ENCODE measurements around the gene PRPSAP2.
"Not testable (repeated sequence)": the region's sequence is repeated elsewhere in the genome, so short reads cannot be mapped to it uniquely, and the experiment has no call there.

The PRPSAP2 gene

DNA sequence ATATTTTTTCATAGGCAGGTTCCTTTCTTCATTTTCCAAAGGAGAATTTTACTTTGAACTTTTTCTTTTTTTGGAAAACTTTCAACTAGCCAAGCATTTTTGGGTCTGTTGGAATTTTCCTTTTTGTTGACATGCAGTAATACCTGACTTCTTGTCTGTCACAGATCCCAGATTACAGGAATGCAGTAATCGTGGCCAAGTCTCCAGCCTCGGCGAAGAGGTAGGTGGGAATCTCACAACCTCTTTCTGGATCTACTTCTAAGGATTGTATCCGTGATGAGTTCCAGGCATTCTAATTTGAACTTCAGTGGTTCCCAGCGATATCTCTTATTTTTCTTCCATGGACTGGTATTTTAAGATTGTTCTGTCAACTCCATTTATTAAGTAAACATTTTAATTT lies 31.7 kb downstream of the PRPSAP2 start:
- DNase-seq = no peak

DNA sequence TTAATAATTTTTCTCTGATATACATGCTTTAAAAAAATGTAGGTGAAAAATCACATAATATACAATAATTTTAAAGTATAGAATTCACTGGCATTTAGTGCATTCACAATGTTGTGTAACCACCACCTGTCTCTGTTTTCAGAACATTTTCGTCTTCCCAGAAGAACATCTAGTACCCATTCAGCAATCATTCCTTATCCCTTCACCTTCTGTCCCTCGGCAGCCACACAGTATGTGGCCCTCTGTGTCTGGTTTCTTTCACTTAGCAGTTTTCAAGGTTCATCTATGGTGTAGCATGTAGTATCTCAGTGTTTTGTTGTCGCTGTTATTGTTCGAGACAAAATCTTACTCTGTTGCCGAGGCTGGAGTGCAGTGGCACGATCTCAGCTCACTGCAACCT lies 33.6 kb downstream of the PRPSAP2 start:
- no peak for DNase-seq

DNA sequence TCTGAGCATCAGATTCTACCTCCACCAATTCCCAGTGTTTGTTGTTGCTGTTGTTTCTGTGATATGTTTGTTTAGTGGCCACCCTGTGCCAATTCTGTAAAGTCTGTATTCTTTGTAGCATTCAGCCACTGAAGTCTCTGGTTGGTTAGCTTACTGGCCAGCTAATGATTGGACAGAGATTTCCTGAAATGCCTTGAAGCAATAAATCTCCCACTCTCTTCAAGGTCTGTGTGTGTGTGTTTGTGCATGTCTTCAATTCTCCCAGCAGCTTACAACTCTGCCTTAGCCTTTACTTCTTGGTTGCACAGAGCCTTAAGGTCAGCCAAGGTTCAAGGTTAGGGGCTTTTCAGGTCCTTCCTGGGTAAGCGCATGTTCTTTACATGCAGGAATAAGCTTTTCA lies 38.2 kb downstream of the PRPSAP2 start:
- no peak for DNase-seq

DNA sequence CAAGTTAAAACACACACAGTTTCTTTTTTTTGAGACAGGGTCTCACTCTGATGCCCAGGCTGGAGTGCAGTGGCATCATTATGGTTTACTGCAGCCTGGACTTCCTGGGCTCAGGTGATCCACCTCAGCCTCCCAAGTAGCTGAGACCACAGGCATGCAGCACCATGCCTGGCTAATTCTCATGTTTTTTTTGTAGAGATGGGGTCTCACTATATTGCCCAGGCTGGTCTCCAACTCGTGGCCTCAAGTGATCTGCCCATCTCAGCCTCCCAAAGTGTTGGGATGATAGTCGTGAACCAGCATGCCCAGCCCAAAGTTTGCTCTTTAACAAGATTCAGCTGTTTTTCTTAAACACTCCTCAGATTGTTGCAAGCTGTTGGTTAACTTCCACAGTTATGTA lies 39.0 kb downstream of the PRPSAP2 start:
- no peak for DNase-seq

DNA sequence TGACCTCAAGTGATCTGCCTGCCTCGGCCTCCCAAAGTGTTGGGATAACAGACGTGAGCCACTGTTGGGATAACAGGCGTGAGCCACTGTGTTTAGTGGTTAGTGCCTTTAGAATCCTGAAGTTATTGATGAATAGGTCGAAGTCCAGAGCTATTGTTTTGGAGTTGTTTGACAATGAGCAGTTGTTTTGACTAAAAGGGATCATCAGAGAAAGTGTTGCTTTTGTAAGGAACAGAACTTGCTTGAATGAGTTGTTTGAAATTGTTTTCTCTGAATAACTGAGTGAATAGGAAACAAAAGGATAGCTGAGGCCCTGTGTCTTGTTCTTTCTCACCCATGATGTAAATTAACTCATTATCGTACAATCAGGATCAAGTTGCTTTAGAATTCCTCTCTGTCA lies 46.6 kb downstream of the PRPSAP2 start:
- DNase-seq = no peak

DNA sequence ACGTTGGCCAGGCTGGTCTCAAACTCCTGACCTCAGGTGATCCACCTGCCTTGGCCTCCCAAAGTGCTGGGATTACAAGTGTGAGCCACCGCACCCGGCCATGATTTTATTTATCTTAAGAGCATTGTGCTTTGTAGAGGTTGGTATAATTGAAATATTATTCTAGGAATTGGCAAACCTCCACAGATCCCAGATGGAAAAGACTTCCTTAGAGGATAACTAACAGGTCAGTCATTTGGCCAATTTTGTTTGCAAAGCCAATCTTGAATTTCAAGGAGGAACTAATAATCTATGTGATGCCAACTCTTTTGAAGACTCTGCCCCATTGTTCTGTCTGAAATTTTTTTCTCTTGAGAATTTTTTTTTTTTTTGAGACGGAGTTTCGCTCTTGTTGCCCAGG lies 47.3 kb downstream of the PRPSAP2 start:
- DNase-seq = no peak

DNA sequence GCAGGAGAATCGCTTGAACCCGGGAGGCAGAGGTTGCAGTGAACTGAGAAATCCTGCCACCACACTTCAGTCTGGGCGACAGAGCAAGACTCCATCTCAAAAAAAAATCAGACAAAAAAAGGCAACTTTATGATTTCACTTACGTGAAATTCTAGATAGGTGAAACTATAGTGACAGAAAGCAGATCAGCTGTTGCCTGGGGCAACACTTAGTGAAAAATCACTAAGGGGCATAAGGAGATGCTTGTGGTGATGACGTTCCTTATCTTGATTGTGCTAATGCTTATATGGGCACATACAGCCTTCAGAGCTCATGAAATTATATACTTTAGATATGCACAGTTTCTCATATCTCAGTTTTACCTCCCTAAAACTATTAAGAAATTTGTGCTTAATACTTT lies 52.4 kb downstream of the PRPSAP2 start:
- DNase-seq = no peak

DNA sequence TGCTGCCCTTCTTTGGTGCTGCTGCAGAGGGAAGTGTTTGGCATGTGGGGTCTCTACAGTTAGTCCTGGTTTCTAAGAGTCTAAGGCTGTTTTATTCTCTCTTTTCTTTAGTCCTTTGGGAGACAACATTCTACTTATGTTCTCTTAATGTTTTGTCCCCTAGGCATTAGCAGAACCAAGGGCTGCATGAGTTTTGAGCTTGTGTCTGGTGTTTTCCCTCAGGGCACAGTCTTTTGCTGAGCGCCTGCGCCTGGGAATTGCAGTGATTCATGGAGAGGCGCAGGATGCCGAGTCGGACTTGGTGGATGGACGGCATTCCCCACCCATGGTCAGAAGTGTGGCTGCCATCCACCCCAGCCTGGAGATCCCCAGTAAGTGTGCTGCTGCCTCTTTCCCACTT lies 53.0 kb downstream of the PRPSAP2 start:
- DNase-seq = no peak

DNA sequence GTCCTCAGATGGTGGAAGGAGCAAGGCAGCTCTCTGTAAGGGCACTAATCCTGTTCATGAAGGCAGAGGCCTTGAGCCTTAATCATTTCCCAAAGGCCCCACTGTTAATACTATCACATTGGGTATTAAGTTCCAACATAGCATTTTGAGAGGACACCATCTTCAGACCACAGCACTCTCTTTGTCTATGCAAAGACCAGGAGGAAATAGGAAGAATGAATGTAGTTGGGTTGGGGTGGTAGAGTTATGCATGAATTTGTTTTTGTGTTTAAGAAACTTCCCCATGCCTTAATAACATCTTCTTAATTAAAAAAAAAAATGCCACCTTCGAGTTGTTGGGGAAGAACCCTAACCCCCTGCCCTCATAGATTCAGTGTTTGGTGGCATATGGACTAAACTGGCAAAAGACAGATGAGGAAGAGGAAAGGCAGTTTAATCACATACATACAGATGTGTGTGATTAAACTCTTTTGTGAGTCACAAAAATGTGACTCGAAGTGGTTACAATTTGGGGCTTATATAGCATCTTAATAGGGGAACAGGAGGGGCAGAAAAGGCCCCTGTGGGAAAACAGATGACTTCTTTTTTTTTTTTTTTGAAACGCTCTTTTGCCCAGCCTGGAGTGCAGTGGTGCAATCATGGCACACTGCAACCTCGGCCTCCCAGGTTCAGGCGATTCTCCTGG lies 59.0 kb downstream of the PRPSAP2 start:
- peak; percentile 76 for DNase-seq

DNA sequence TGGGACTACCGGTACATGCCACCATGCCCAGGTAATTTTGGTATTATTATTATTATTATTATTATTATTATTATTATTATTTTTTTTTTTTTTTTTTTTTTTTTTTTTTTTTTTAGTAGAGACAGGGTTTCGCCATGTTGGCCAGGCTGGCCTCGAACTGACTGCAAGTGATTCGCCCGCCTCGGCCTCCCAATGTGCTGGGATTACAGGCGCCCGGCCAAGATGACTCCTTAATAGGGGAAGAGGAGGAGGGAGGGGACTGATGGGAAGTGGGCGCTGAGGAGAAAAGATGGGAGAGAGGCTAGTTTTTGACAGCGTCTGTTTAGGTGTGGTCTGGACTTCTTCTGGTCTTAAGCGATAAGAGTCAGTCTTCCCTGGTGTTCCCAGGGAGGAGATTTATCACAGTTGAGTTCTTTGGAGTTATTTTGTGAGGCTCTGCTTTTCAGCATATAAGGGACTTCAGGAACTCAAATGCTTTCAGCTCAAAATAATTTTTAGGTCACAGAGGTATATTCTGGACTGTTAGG lies 59.6 kb downstream of the PRPSAP2 start:
- no peak for DNase-seq

DNA sequence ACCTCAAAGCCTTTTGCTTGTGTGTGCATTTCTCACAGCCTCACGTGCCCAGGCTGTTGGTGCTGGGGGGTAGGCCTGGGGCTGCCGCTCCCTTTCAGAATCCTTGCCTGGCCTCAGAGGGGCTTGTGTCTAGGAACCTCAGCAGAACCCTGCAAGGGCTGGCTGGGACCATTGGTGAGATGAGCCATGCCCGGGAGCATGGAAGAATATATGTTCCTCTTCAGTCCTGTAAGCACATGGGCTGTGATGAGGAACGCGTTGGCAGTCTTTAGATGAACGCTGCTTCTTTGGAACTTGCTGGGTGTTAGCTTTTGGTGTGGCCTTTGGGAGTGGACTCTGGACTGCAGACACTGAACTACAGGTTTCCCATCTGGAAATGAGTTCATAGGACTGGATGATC lies 62.0 kb downstream of the PRPSAP2 start:
- no peak for DNase-seq

DNA sequence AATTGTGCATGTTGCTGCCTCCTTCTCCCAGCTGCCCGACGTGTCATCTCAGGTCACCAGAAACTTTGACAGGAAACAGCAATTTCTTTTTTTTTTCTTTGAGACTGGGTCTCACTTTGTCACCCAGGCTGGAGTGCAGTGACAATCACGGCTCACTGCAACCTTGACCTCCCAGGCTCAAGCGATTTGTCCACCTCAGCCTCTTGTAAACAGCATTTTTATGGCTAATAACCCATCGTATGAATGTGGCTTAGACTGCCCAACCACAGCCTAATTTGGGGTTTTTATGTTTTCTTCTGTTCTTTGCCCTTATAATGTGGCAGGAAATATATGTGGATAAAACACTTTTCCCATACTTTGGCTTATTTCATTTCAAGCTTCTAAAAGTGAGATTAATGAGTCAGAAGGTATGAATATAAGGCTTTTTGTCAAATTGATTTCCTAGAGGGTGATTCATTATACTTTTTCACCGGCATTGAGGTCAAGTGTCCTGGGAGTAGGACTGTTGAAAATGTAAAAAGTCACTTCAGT lies 63.0 kb downstream of the PRPSAP2 start:
- peak; percentile 57 for DNase-seq

DNA sequence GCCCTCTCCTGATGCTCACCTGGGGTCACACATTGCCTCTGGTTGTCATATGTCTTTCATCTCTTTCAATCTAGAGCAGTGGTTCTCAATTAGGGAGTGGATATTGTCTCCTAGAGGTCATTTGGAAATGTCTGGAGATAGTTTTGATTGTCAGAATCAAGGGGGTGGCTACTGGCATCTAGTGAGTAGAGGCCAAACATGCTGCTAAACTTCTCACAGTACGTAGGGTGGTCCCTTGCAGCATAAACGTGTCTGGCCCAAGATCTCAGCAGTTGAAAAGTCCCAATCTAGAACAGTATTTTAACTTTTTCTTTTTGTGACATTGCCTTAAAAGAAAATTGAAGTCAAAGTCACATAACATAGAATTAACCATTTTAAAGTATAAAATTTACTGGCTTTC lies 63.6 kb downstream of the PRPSAP2 start:
- no peak for DNase-seq

DNA sequence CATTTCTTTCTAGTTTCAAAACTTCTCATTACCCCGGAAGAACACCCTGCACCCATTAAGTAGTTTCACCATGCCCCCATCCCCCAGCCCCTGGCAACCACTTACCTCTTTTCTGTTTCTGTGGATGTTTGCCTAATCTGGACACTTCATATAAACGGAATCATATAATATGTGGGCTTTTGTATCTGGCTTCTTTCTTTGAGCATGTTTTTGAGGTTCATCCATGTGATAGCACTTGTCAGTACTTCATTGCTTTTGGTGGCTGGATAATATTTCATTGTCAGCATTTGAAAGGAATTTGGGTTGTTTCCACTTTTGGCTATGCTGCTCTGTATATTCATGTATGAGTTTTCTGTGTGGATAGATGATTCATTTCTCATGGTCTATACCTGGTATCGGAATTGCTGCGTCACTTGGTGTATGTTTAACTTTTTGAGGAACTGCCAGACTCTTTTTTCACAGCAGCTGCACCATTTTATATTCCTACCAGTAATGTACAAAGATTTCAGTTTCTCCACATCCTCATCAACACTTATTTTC lies 64.1 kb downstream of the PRPSAP2 start:
- no peak for DNase-seq

DNA sequence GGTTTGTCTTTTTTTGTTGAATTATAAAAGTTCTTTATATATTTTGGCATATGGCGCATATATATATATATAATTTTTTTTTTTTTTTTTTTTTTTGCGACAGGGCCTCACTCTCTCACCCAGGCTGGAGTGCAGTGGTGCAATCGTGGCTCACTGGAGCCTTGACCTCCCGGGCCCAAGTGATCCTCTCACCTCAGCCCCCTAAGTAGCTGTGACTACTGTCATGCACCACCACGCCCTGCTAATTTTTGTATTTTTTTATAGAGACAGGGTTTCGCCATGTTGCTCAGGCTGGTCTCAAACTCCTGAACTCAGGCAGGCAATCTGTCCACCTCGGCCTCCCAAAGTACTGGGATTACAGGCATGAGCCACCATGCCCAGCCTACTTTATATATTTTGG lies 64.7 kb downstream of the PRPSAP2 start:
- not testable (repeated sequence) for DNase-seq

DNA sequence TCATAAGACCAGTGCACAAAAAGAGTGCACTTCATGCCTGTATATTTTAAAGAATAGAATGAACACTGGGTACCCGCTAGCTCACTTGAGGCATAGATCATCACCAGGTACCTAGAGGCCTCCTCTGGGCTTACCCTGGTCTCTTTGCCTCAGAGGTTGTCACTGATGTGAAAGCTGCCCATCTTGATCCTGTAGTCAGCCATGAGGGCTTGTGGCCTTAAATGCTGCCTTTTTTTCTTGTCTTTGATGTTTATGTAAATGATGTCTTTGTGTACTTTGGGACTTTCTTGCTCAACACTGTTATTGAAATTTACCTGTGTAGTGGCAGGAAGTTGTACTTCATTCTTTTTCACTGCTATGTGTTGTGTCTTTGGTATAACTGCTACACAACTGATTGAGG lies 67.3 kb downstream of the PRPSAP2 start:
- DNase-seq = no peak

DNA sequence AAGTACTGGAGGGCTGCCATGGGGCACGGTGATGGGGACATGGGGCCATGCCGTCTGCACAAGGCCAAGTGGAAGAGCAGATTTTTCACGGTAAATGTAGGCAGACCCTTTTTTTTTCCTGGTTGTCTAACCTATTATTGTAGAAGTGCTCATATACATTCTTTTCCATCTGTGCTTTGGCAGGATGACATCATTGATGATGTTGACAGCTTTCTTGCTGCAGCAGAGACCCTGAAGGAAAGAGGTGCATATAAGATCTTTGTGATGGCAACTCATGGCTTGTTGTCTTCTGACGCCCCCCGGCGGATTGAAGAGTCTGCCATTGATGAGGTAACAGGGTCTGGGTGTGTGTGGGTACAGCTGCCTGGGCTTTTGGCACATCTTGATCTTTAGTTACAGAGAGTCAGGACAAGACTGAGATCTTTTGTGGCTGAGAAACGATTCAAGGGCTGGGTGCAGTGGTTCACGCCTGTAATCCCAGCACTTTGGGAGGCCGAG lies 70.7 kb downstream of the PRPSAP2 start:
- no peak for DNase-seq

DNA sequence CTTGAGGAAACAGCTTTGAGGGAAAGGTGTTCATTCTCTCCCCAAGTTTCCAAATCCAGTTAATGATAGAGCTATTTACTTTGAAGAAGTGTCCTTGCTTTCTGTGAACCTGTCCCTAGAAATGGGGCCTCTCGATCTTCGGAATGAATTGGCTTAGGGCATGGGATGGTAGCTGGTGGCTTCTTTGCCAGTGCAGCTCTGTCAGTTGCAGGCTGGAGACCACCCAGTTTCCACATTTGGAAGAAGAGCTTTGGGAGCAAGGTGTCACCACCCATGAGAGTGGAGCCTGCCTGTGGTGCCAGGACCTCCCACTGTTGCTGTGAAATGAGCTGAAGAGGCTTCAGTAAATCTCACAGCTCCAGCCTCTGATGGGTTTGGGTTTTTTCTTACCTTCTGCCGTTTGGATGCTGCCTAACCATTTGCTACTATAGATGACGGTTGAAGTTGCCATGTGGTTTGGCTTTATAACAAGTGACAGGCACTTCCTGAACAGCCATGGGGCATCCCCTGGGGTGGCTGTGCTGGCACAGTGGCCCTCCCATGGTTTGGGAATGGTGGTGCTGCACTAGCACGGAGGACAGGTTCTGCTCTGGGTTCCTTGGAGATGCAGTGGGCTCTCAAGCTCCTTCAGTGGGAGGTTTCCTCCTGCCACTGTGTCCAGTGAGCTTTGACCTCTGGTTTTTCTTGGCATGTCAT lies 74.6 kb downstream of the PRPSAP2 start:
- no peak for DNase-seq

DNA sequence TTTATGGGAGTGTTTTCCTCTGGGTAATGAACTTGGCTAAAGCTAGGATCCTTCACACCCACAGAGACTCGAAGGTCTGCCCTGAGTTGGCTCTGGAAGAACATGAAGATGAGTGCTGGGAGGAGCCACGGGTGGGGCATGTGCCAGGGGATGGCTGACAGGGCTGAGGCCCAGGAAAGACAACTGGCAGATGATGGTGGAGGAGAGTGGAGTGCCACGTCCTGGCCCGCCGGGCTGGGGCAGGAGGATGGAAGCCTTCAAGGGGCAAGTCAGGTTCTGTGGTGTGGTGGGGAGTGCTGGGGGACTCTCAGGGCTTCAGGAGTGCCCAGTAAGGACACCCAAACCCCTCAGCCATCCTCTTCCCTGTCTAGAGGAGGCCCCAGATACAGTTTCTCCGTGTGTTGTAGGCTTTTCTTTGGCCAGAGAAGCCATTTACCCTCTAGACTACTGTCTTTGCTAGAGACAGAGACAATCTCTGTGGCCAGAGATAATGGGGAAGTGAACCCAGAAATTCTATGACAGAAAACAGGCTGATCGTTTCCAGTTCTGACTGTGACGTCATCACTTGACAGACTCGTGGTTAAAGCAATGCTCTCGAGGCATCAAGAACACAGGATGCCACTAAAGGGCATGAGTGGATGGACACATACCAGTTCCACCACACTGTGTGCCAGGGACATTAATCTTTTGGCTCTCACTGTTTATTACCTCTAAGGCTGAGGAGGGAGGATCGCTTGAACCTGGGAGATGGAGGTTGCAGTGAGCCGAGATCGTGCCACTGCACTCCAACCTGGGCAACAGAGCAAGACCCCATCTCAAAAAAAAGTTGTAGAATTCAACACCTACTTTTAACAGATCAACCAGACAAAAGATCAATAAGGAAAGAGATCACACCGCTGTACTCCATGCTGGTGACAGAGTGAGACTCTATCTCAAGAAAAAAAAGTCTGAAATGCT lies 75.4 kb downstream of the PRPSAP2 start:
- no peak for DNase-seq

DNA sequence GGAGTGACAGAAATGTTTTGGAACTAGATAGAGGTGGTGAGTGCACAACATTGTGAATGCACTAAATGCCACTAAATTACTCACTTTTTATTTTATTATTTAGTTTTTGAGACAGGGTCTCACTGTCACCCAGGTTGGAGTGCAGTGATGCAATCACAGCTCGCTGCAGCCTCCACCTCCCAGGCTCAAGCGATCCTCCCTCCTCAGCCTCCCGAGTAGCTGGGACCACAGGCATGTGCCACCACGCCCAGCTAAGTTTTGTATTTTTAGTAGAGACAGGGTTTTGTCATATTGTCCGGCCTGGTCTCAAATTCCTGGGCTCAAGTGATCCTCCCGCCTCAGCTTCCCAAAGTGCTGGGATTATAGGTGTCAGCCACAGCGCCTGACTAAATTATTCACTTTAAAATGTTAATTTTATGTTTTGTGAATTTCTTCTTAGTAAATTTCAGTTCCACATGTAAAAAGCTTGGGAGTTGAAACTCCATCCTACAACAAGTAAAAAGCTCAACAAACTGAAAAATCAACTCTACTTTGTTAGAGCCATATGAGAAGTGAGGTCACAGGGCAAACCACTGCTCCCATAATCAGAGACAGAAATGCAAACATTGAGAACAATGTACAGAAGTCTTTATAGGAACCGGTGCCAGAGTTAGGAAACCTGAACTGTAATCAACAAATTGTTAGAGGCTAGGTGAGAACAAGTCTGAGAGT lies 80.2 kb downstream of the PRPSAP2 start:
- no peak for DNase-seq

DNA sequence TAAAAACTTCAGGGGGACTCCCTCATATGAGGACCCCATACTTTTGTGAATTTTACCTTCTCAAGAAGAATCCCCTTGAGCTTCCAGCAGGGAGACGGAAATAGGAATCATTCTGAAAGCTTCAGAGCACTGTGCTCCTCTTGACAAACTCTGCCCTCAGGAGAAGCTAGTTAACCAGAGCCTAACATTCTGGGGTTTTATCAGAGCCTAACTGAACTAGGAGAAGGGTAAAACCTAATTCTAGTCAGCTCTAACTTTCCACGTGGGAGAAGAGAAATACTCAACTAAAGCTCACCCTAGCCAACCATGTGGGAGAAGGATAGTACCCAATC lies 80.7 kb downstream of the PRPSAP2 start:
- no peak for DNase-seq

DNA sequence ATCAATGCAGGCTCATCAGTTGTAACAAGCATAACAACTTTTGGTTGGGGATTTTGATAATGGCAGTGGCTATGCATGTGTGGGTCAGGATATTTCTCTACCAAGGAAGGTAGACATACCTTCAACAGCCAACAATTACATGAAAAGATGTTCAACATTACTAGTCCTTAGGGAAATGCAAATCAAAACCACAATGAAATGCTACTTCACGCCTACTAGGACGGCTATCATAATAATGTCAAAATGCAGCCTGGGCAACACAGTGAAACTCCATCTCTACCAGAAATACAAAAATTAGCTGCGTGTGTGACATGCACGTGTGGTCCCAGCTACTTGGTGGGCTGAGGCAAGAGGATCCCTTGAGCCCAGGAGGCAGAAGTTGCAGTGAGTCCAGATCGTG lies 86.7 kb downstream of the PRPSAP2 start:
- no peak for DNase-seq

Data from HCEC 1CT (cell line).